GM12873 (cell line): ENCODE results near the gene IFI44.

ENCODE experiments used
- CTCF ChIP-seq: IDR thresholded peaks from 2 replicates; pipeline ENCODE4 v1.5.1; 2012; ENCODE audit warnings: low read depth, mild to moderate bottlenecking, moderate library complexity, low read length, control low read depth; ENCODE audit not compliant: insufficient read depth; ENCODE audit errors: missing control alignments

The IFI44 gene

GRCh38 chr1:78649628-78650027, at the start of gene IFI44:
Gene IFI44, plus strand, starts transcription at chr1:78649831. Its CDS starts 365 bp downstream, at chr1:78650196.
- no peak for TF ChIP-seq CTCF

GRCh38 chr1:78601068-78601467, 48.6 kb upstream of the IFI44 start:
- TF ChIP-seq CTCF: no peak

- no peak for TF ChIP-seq CTCF
Measured at GRCh38 chr1:78603206-78603605, 46.4 kb upstream of the IFI44 start.

GRCh38 chr1:78604643-78605042, 45.0 kb upstream of the IFI44 start:
- no peak for TF ChIP-seq CTCF

- TF ChIP-seq CTCF: no peak
Measured at GRCh38 chr1:78606274-78606673, 43.4 kb upstream of the IFI44 start.

GRCh38 chr1:78607334-78607927, 42.2 kb upstream of the IFI44 start:
- TF ChIP-seq CTCF: peak; percentile 44

- no peak for TF ChIP-seq CTCF
Measured at GRCh38 chr1:78607944-78608343, 41.7 kb upstream of the IFI44 start.
